ELR (cell line): ENCODE data around the gene POLH.
"Not testable (repeated sequence)": the region's sequence is repeated elsewhere in the genome, so short reads cannot be mapped to it uniquely, and the experiment has no call there.

ENCODE experiments used
- DNase-seq: peaks from one replicate; pipeline ENCODE4 v3.0.0-alpha.2; 2015; ENCODE audit warnings: low read depth

The POLH gene

GRCh38 chr6:43630980-43631619, 55.1 kb downstream of the POLH start:
- no peak for DNase-seq

- DNase-seq, result not testable (repeated sequence)
Measured at GRCh38 chr6:43633002-43633401, 57.0 kb downstream of the POLH start.

GRCh38 chr6:43634702-43635303, 58.8 kb downstream of the POLH start:
- DNase-seq, result no peak

- peak; percentile 85 for DNase-seq
Measured at GRCh38 chr6:43635387-43636307, 59.7 kb downstream of the POLH start, which contains the start of gene MAD2L1BP. Gene MAD2L1BP (plus strand): TSS chr6:43635840. CDS start chr6:43635876, 36 bp downstream.

GRCh38 chr6:43636308-43636659, 60.3 kb downstream of the POLH start:
- DNase-seq, result no peak

GRCh38 chr6:43639984-43640800, 64.2 kb downstream of the POLH start:
- peak; percentile 28 for DNase-seq

- DNase-seq, result peak; percentile 58
Measured at GRCh38 chr6:43644940-43645612, 69.1 kb downstream of the POLH start, which contains the start of gene RSPH9. Gene RSPH9 (plus strand): TSS chr6:43645036. CDS start chr6:43645099, 63 bp downstream.

GRCh38 chr6:43645613-43645964, 69.6 kb downstream of the POLH start:
- no peak for DNase-seq

- DNase-seq, result no peak
Measured at GRCh38 chr6:43647613-43648012, 71.6 kb downstream of the POLH start.

GRCh38 chr6:43648248-43648647, 72.3 kb downstream of the POLH start:
- no peak for DNase-seq

- DNase-seq, result not testable (repeated sequence)
Measured at GRCh38 chr6:43652822-43653221, 76.8 kb downstream of the POLH start.

GRCh38 chr6:43657221-43657802, 81.3 kb downstream of the POLH start:
- no peak for DNase-seq

GRCh38 chr6:43658161-43658560, 82.2 kb downstream of the POLH start:
- peak; percentile 21 for DNase-seq

GRCh38 chr6:43662948-43663347, 87.0 kb downstream of the POLH start:
- DNase-seq, result not testable (repeated sequence)
